Stimulated activated CD8-positive, alpha-beta memory T cell treated with anti-CD3 and anti-CD28 coated beads, Interleukin-15, amount 100 ng/mL, for 48 hours (primary cell): ENCODE data around the gene ADCY10.

Experiments used
- DNase-seq, 2 donors: peaks; one replicate each; pipeline ENCODE4 v3.0.0-alpha.2; 2020; ENCODE audit warnings: low read depth in 2 of 2

The ADCY10 gene

DNA sequence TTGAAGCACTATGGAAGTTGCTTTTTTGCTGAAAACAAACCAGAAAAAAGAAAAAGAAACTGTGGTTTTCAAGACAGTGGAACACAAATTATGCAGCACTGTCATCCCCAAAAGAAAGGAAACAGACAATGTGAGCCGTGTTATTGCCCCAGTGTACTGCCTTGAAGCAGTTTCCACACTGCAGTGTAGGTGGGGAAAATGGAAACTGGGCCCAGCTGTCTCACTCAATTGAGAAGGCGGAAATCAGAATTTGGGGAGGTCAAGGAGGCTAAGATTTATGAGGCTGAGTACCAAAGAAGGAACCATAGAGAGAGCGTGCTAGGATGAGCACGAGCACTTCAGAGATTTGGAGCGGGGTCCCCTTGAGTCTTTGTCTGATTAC is 136.7 kb downstream of the ADCY10 start:
- DNase-seq: no peak

DNA sequence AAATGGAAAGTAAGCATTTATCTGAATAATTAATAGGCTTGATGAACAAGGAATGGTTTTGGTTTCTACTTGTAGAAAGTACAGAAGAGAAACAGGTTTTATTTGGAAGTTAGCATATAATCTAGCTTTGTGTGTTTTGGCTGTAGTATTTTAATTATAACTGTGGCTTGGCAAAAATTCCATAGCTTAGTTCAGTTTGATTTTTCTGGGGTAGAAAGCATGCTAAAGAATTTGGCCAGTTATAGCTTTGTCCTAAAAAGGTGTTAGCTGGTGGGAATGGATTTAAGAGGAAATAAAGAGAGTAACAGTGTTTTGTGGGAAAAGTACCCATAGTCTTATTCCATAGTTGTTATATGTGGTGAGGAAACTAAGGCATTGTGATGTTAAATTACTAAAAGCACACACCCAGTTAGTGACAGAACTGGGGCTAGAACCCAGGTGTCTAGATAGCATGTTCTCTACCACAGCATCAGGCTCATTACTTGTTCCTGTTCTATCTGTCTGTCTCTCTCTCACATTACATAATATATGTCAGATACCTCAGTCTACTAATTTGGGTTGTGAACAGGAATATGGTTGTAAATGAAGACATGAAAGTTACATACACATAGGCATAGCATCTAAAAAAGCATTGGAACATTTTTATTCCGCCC is 137.2 kb downstream of the ADCY10 start:
- no peak for DNase-seq

DNA sequence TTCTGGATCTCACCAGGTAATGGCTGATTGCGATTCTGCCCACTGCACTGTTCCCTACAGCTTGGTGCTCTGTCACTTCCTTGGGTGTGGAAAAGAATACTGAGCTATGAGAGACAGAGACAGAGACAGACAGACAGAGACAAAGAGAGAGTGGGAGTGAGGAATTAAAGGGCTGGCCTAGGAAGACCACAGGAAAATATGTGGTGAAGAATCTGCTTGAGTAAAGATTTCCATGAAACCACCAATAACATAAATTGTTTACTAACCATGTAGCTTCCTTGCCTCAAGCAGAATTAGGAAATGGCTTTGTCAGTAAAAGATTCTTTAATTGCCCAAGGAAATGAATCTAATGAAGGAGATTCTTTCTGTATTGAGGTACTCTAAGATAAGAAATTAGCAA is 137.8 kb downstream of the ADCY10 start:
- DNase-seq: no peak

DNA sequence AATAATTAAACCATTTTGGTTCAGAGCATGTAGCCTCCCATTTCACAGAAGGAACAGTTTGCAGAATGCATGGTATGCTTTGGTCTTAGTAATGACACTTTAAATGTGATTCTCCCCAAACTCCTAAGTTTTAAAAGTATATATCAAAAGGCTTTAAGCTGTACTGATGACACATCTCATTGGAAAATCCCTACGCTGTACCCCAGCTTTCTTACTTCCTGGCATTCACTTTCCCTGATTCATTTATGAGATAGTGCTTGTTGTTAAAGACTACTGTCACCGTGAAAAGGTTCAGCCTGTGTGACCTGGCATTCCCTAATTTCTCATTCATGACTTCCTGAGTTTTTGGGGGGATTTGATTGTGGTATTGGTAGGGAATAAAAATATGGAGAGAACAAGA is 138.8 kb downstream of the ADCY10 start:
- no peak for DNase-seq

DNA sequence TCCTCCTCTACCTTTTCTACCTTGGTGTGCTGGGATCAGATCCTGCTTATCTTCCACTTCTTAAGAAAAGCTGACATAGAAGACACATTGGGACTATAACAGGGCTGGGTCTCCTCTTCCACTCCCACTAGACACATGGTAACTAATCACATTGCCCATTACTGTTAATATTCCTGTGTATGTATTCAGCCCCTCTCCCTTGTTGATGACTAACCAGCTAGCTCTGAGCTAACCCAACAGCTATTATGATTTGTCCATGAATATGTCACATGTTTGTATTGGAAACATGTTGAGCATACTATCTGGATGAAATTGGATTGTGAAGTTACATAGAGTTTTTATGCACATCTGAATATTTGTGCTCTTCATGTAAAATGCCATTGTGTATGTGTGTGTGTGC is 139.2 kb downstream of the ADCY10 start:
- DNase-seq: no peak

DNA sequence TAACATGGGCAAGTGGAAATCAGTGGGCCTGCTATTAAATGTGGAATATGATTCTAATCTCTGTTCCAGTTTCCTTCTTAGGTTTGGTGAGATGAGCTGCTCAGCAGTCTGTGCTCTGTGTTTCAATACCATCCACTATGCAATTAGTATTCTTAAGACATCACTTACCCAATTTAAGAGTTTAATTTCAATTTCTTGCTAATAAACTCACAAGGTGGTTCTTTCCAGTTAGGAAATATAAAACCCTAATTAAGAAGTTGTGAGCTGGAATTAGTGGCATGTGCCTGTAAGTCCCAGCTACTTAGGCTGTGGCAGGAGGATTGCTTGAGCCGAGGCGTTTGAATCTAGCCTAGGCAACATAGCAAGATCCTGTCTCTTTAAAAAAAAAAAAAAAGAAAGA is 140.4 kb downstream of the ADCY10 start:
- no peak for DNase-seq

DNA sequence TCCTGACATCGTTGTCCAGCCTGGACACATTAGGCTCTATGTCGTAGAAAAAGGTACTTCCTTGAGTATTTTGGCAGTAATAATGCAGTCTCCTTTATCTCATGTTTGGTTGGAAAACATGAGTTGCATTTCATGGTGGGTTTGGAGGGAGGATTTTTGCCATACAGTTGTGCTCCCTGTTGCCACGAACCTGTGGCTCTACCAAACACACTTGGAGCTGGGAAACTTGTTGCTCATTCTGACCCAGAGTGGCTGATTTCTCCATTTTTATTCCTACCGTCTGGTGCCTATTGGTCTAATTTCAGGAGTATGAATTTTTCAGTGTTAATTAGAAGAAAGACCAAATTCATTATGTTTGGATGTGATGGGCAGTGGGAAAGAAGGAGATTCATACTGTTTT is 141.5 kb downstream of the ADCY10 start:
- DNase-seq: no peak

DNA sequence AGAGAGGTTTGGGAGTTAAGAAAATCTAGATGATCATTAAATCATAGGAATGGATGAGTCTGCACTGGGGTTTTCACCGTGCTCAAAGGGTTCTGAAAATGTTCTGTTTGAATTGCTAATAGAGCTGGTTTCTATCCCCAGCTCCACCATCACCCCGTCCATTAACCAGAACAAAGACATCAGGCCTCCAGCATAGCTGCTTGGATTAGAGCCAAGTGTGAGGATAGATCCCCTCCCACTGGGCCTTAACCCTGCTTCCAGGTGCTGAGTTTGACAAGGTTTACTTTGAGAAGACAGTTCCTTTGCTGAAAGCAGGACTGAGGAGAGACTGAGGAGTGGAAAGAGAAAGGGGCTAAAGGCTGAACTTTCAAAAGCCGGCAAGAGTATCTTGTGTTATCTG is 143.8 kb downstream of the ADCY10 start:
- DNase-seq: no peak

DNA sequence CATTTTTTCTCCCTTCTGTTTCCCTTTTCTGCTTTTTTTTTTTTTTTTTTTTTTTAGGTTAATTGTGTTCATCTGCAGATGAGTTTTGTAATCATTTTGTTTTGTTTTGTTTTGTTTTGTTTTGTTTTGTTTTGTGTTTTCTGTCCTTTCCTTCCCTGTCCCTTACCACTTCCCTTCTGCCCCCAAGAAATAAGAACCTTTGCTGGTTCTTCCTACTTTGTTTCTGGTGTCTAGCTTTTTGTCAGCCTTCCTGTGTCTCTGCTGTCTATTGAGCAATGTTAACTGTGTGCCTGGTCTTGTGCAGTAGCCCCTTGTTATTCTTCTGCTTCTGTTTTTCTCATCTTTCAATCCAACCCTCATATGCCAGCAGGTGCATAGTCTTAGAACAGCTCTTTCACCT is 146.2 kb downstream of the ADCY10 start:
- no peak for DNase-seq

DNA sequence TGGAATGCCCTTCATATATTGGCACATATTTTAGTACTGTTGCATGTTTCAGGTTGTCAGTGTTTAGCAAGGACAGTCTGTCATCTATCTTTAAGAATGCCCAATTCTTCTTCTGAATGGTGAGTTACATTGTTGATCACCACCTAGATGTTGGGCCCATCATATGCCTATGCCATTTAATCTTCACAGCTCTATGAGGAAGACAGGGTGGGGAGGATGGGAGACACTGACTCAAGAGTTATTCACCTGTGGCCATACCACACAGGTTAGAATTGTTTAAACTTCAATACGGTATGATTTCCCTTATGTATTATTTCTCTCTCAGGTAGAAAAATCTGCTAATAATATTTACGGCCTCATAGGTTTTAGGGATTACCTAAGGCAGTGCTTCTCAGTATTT is 147.4 kb downstream of the ADCY10 start:
- no peak for DNase-seq

DNA sequence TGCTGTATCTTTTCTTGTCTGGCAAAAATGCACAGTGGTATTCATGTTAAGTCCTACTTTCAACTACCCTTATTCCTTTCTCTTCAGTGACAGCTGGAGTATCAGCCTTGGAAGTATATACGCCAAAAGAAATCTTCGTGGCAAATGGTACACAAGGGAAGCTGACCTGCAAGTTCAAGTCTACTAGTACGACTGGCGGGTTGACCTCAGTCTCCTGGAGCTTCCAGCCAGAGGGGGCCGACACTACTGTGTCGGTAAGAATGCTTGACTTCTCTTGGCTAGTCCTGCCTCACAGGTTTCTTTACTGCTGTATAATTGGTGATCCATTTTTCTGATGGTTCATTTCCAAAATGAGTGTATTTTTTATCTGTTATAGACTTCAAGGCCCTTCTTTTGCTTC is 148.4 kb downstream of the ADCY10 start:
- DNase-seq: no peak

DNA sequence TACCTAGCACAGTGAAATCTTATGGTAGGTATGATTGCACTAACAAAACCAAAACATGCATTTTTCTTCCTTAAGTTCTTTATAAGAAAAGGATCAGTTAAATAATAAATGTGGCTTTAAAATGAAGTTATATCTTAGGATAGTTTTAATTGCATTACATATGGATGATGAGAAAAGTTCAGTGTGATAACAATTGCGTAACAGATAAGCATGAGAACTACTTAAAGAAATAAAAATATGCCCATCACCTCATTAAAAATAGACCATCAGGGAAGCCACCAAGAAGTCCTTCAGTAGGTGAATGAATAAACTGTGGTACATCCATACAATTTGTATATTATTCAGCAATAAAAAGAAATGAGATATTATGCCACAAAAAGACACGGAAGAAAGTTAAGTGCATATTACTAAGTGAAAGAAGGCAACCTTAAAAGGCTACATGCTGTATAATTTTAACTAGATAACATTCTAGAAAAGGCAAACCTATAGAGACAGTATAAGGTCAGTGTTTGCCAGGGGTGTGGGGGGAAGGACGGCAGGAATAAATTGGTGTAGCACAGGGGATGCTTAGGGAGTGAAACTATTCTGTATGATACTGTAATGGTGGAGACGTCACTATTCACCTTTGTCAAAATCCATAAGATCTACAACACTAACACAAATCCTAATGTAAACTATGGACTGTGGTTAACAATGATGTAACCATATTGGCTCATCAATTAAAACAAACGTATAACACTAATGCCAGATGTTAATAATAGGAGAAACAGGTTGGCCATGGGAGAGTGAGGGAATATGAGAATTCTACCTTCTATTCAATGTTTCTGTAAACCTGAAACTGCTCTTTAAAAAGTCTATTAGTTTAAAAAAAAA is 149.2 kb downstream of the ADCY10 start:
- no peak for DNase-seq

DNA sequence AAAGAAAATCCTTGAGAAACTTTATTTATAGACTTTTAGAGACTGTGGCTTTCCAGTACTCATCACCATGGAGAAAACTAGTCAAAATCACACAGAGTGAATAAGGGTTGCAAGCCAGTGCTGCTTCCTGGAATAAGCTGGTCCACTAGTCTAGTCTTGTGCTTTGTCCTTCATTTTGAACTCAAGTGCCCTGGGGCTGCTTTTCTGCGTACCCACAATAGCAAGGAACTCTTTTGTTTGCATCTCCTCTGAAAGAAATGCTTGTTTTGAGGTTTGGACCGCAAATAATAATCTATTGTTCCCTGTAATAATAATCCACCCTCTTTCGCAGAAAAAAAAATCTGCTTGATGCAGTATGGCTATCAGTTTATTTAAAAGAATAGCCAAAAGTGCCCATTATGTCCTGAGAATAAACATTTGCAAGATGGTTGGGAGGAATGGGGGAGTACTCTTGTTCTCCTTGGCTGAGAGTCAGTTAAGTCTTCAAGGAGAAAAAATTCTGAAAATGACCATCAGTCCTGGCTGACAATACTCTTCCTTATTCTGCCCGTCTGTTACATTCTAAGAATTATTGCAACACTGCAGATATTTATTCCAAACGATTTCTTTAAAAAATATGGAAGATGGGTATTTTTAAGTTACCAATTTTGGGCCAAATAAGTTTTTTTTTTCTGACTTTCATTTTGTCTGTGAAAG is 150.3 kb downstream of the ADCY10 start:
- no peak for DNase-seq

DNA sequence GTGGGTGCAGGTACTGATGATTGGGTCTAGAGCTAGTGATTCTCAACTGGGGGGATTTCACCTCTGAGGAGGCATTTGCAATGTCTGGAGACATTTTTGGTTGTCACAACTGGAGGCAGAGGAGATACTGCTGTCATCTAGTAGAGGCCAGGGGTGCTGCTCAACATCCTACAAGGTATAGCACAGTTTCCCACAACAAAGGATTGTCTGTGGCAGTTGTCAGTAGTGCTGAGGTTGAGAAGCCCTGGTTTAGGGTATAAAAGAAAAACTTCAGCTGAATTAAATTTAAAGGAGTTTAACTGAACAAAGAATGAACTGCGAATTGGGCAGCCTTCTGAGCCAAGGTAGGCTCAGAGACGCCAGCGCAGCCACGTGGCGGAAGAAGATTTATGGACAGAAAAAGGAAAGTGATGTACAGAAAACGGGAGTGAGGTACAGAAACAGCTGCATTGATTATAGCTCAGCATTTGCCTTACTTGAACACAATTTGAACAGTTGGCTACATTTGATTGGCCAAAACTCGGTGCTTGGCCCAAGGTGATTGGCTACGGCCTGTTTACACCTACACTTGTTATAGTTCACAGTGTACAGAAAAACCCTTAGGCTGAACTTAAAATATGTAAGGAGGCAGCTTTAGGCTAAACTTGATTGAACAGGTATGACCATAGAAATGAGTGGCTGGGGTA is 151.7 kb downstream of the ADCY10 start:
- no peak for DNase-seq

DNA sequence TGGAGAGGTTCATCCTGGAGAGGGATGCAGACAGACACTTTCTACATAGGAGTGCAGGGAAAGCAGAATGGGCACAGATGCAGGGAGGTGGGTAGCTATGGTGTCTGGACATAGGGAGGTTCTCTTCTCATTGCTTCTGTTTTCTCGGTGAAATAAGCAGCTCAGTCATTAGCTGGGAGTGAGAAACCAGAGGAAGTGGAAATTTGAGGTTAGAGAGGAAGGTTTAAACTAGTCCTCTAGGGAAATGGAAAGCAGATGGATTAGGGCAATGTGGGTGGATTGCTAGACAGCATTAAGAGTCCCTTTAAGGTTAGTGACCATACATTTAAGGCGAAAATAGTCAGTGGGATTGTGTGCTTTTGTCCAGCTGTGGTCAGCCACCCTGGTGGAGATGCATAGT is 152.5 kb downstream of the ADCY10 start:
- no peak for DNase-seq
